HFFc6 (cell line): ENCODE results near the gene SLC6A2. TPM values are rescaled to one million over a fixed set of nuclear protein-coding genes. Genes with fewer than 3 reads are reported as not detected.

ENCODE experiments used
- DNase-seq: peaks from one replicate; pipeline ENCODE4 v3.0.0-alpha.2; 2018
- H3K27ac Mint-ChIP-seq: 2 replicates; pipeline ENCODE4 v1.8.0; 2020; ENCODE audit warnings: mild to moderate bottlenecking, mixed read lengths
- H3K27me3 Mint-ChIP-seq: 2 replicates; pipeline ENCODE4 v1.8.0; 2021; ENCODE audit warnings: mild to moderate bottlenecking, moderate library complexity, mixed read lengths; ENCODE audit not compliant: insufficient read depth
- H3K36me3 Mint-ChIP-seq: 2 replicates; pipeline ENCODE4 v1.8.0; 2021; ENCODE audit warnings: low read depth, mixed read lengths
- H3K4me1 Mint-ChIP-seq: 2 replicates; pipeline ENCODE4 v1.8.0; 2020; ENCODE audit warnings: low read depth, mixed read lengths
- H3K4me3 Mint-ChIP-seq: 2 replicates; pipeline ENCODE4 v1.8.0; 2020; ENCODE audit warnings: mild to moderate bottlenecking, moderate library complexity, mixed read lengths
- H3K9me3 Mint-ChIP-seq: 2 replicates; pipeline ENCODE4 v1.8.0; 2020; ENCODE audit warnings: mild to moderate bottlenecking, mixed read lengths
- total RNA-seq, 6 experiments: library from RNA; stranded (reverse); fragmentation: NEBNext Ultra II Directional; extraction: Animal tissue kit (Norgen Biotek cat#: 25700); gene quantifications; 2 replicates in 1 of 6; 3 replicates in 5 of 6; pipeline ENCODE4 v1.2.3, GENCODE V29; 2021
- TF ChIP-seq, protein P1 (sequence below): fragments of 200-600 bp; sonication (generic); IDR thresholded peaks from 2 replicates; pipeline ENCODE4 v1.5.0; 2021; ENCODE audit warnings: antibody characterized with exemption, mild to moderate bottlenecking

The SLC6A2 gene
- total RNA-seq, 6 experiments from 2014 or later = not detected

DNA sequence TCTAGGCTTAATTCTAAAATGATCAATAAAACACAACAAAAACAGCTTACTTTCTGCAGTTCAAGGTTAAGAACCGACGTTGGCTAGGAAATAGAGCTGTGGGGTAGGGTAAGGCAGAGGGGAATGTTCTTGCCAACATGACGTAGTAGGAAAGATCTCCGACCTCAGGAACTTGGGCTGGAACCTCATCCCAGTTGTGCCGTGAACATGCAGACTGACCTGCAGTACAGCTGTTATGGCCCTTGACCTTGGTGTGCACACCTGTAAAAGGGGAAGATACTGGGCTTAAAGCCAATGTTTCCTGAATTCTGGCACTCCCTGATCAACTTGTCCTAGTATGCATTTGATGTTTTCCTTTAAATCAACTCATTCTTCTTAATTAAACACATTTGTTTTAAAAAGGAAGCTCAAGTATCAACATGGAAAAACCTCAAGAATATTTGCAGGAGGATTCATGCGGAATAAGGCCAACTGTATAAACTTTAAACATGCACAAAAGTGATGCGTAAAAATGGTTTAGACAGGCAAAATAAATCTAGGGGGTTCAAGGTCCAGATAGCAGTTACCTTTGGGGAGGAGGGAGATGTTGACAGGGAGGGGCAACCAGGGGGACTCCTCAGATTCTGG, 14.2 kb upstream of the SLC6A2 start:
- H3K4me1 Mint-ChIP-seq = peaks cover 9% of the 10 kb centered on the region; the same call in 1 of the 2 replicates
- DNase-seq = no peak

GRCh38 chr16:55642611-55643010, 13.2 kb upstream of the SLC6A2 start:
- H3K9me3 Mint-ChIP-seq = no peaks in the 10 kb centered on the region
- no peak overlapping the region for H3K27ac Mint-ChIP-seq
- no peak overlapping the region for H3K4me3 Mint-ChIP-seq
- peaks cover 18% of the 10 kb centered on the region for H3K27me3 Mint-ChIP-seq
- H3K4me1 Mint-ChIP-seq = peaks cover 9% of the 10 kb centered on the region; the same call in 1 of the 2 replicates
- TF ChIP-seq, protein P1, sequence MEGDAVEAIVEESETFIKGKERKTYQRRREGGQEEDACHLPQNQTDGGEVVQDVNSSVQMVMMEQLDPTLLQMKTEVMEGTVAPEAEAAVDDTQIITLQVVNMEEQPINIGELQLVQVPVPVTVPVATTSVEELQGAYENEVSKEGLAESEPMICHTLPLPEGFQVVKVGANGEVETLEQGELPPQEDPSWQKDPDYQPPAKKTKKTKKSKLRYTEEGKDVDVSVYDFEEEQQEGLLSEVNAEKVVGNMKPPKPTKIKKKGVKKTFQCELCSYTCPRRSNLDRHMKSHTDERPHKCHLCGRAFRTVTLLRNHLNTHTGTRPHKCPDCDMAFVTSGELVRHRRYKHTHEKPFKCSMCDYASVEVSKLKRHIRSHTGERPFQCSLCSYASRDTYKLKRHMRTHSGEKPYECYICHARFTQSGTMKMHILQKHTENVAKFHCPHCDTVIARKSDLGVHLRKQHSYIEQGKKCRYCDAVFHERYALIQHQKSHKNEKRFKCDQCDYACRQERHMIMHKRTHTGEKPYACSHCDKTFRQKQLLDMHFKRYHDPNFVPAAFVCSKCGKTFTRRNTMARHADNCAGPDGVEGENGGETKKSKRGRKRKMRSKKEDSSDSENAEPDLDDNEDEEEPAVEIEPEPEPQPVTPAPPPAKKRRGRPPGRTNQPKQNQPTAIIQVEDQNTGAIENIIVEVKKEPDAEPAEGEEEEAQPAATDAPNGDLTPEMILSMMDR = no peak
- no peak for DNase-seq
- no peaks in the 10 kb centered on the region for H3K36me3 Mint-ChIP-seq

More for the DNA sequence above, 14.2 kb upstream of the SLC6A2 start:
- H3K36me3 Mint-ChIP-seq = no peaks in the 10 kb centered on the region
- no peak overlapping the region for H3K27ac Mint-ChIP-seq
- peaks cover 22% of the 10 kb centered on the region for H3K27me3 Mint-ChIP-seq
- H3K9me3 Mint-ChIP-seq = no peaks in the 10 kb centered on the region
- TF ChIP-seq, protein P1 = no peak
- no peak overlapping the region for H3K4me3 Mint-ChIP-seq

- peak; percentile 15 for DNase-seq
- H3K27me3 Mint-ChIP-seq = peaks cover 11% of the 10 kb centered on the region
- H3K4me3 Mint-ChIP-seq = no peak overlapping the region
Observed at GRCh38 chr16:55643161-55643970, 12.4 kb upstream of the SLC6A2 start.

GRCh38 chr16:55645986-55646385, 9.8 kb upstream of the SLC6A2 start:
- TF ChIP-seq, protein P1 = no peak
- H3K27ac Mint-ChIP-seq = no peak overlapping the region
- no peak for DNase-seq
- peaks cover 9% of the 10 kb centered on the region; the same call in 1 of the 2 replicates for H3K4me1 Mint-ChIP-seq
- no peak overlapping the region for H3K4me3 Mint-ChIP-seq
- H3K27me3 Mint-ChIP-seq = peaks cover 10% of the 10 kb centered on the region
- no peaks in the 10 kb centered on the region for H3K9me3 Mint-ChIP-seq
- no peaks in the 10 kb centered on the region for H3K36me3 Mint-ChIP-seq

More at GRCh38 chr16:55643161-55643970, 12.4 kb upstream of the SLC6A2 start:
- no peaks in the 10 kb centered on the region for H3K36me3 Mint-ChIP-seq
- TF ChIP-seq, protein P1 = peak; percentile 65
- H3K27ac Mint-ChIP-seq = no peak overlapping the region
- no peaks in the 10 kb centered on the region for H3K9me3 Mint-ChIP-seq
- H3K4me1 Mint-ChIP-seq = peaks cover 9% of the 10 kb centered on the region; the same call in 1 of the 2 replicates

DNA sequence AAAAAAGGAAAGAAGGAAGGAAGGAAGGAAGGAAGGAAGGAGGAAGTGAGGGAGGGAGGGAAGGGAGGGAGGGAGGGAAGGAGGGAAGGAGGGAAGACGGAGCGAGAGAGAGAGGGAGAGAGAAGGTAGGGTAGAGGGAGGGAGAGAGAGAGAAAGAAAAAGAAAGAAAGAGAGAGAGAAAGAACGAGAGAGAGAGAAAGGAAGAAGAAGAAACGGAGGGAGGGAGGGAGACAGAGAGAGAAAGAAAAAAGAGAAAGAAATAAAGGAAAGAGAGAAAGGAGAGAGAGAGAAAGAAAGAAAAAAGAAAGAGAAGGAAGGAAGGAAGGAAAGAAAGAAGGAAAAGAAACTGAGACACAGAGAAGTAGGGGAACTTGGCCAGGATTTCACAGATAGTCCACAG, 8.4 kb upstream of the SLC6A2 start:
- Mint-ChIP-seq H3K36me3 (no peaks in the 10 kb centered on the region), H3K9me3 (no peaks in the 10 kb centered on the region), H3K4me1 (no peaks in the 10 kb centered on the region), H3K27ac (no peak overlapping the region), H3K27me3 (peaks cover 14% of the 10 kb centered on the region), H3K4me3 (no peak overlapping the region)
- TF ChIP-seq, protein P1 = no peak
- no peak for DNase-seq
